GM23248 (cell line): Measurements from ENCODE around the gene ATP12A. TPM values are rescaled to one million over a fixed set of nuclear protein-coding genes. Genes with fewer than 3 reads are reported as not detected.

ENCODE experiments used
- DNase-seq: peaks from one replicate; pipeline ENCODE4 v3.0.0-alpha.2; 2015
- H2AFZ ChIP-seq: fragments of 200-600 bp; sonication (generic); 2 replicates; pipeline ENCODE4 v1.6.1; 2016; ENCODE audit warnings: antibody characterized with exemption
- H3F3A ChIP-seq: fragments of 200-600 bp; sonication (generic); 2 replicates; pipeline ENCODE4 v1.6.1; 2016; ENCODE audit warnings: mild to moderate bottlenecking, antibody characterized with exemption, mixed run types; ENCODE audit not compliant: insufficient read depth
- H3K27ac ChIP-seq: fragments of 200-600 bp; sonication (generic); 2 replicates; pipeline ENCODE4 v1.5.1; 2016; ENCODE audit warnings: mild to moderate bottlenecking
- H3K27me3 ChIP-seq: fragments of 200-600 bp; sonication (generic); replicated peaks from 2 replicates; pipeline ENCODE4 v1.6.1; 2016; ENCODE audit warnings: mild to moderate bottlenecking; ENCODE audit not compliant: insufficient read depth
- H3K36me3 ChIP-seq: fragments of 200-600 bp; sonication (generic); 2 replicates; pipeline ENCODE4 v1.6.1; 2016; ENCODE audit warnings: low read depth, mild to moderate bottlenecking
- H3K4me1 ChIP-seq: fragments of 200-600 bp; sonication (generic); 2 replicates; pipeline ENCODE4 v1.6.1; 2016; ENCODE audit warnings: mild to moderate bottlenecking; ENCODE audit not compliant: insufficient read depth
- H3K4me2 ChIP-seq: fragments of 200-600 bp; sonication (generic); one replicate; pipeline ENCODE4 v1.6.1; 2016; ENCODE audit warnings: mild to moderate bottlenecking; ENCODE audit not compliant: unreplicated experiment
- H3K4me3 ChIP-seq: fragments of 200-600 bp; sonication (generic); 2 replicates; pipeline ENCODE4 v1.5.1; 2016; ENCODE audit warnings: mild to moderate bottlenecking
- H3K79me2 ChIP-seq: fragments of 200-600 bp; sonication (generic); 2 replicates; pipeline ENCODE4 v1.6.1; 2016; ENCODE audit warnings: mild to moderate bottlenecking; ENCODE audit not compliant: insufficient read depth
- H3K9ac ChIP-seq: fragments of 200-600 bp; sonication (generic); 2 replicates; pipeline ENCODE4 v1.6.1; 2016; ENCODE audit warnings: mild to moderate bottlenecking
- H3K9me2 ChIP-seq: fragments of 200-600 bp; sonication (generic); 2 replicates; pipeline ENCODE4 v1.6.1; 2016; ENCODE audit warnings: mixed run types, mild to moderate bottlenecking, moderate library complexity; ENCODE audit not compliant: insufficient read depth
- H3K9me3 ChIP-seq: fragments of 200-600 bp; sonication (generic); one replicate; pipeline ENCODE4 v1.6.1; 2017; ENCODE audit warnings: low read depth
- H4K20me1 ChIP-seq: fragments of 200-600 bp; sonication (generic); 2 replicates; pipeline ENCODE4 v1.6.0; 2016; ENCODE audit not compliant: insufficient read depth
- EZH2 ChIP-seq: fragments of 200-600 bp; sonication (generic); IDR thresholded peaks from 2 replicates; pipeline ENCODE4 v1.6.1; 2018; ENCODE audit warnings: antibody characterized with exemption, mild to moderate bottlenecking; ENCODE audit not compliant: insufficient read depth, poor library complexity, severe bottlenecking
- EZH2phosphoT487 ChIP-seq: fragments of 200-600 bp; sonication (generic); IDR thresholded peaks from 2 replicates; pipeline ENCODE4 v1.6.1; 2018; ENCODE audit warnings: antibody characterized with exemption, moderate library complexity, mild to moderate bottlenecking, low read depth; ENCODE audit not compliant: insufficient read depth
- WGBS, 2 experiments: methylation state at CpG; one replicate each; pipeline ENCODE4 v1.1.6; 2015 to 2017; ENCODE audit warnings: low lambda C conversion rate in 2 of 2, low coverage in 1 of 2; ENCODE audit errors: missing lambda C conversion rate in 2 of 2; 5-methylcytosine and 5-hydroxymethylcytosine counted together
- in situ Hi-C: fragments of 300-500 bp; cut with MboI; formaldehyde crosslinking; loops from 2 replicates; pipeline ENCODE4 v1.15.0; 2020
- polyA plus RNA-seq: library from polyadenylated mRNA; unstranded; fragments of >200 nt; fragmentation: Nextera tagmentation; extraction: Ambion mirVana; gene quantifications from 2 replicates; pipeline ENCODE4 v1.2.1, GENCODE V29; 2016
- total RNA-seq: library from RNA; depleted of rRNA; stranded (reverse); fragments of >200 nt; shearing (Covaris generic); gene quantifications from 2 replicates; pipeline ENCODE4 v1.2.3, GENCODE V29; 2014

Gene ATP12A
- total and polyA plus RNA-seq, 2 experiments from 2014 or later, result not detected

- Histone ChIP-seq H3K4me1 (no peaks in the 10 kb centered on the region), H3K4me2 (no peak overlapping the region), H3K9me3 (no peaks in the 10 kb centered on the region), H3K36me3 (no peaks in the 10 kb centered on the region), H3K9me2 (no peaks in the 10 kb centered on the region), H2AFZ (no peak overlapping the region), H3K9ac (no peak overlapping the region), H4K20me1 (no peaks in the 10 kb centered on the region), H3K79me2 (no peaks in the 10 kb centered on the region), H3K27ac (no peak overlapping the region), H3K27me3 (no peaks in the 10 kb centered on the region), H3F3A (no peaks in the 10 kb centered on the region), H3K4me3 (no peak overlapping the region)
- WGBS, 2 experiments, result 44% methylated on average over 6 of the region's 6 CpGs
- TF ChIP-seq EZH2 (no peak), EZH2phosphoT487 (no peak)
- in situ Hi-C loops, result no loop called here
- DNase-seq, result no peak
Measured at GRCh38 chr13:24737042-24737441, 56.8 kb downstream of the ATP12A start.

- DNase-seq, result no peak
- TF ChIP-seq EZH2, result no peak
- no peak for TF ChIP-seq EZH2phosphoT487
- Histone ChIP-seq H3K4me2 (no peak overlapping the region), H3K4me1 (no peaks in the 10 kb centered on the region), H4K20me1 (no peaks in the 10 kb centered on the region), H3K9ac (no peak overlapping the region), H3K9me3 (no peaks in the 10 kb centered on the region), H3F3A (no peaks in the 10 kb centered on the region), H3K9me2 (no peaks in the 10 kb centered on the region), H2AFZ (no peak overlapping the region), H3K27ac (no peak overlapping the region), H3K27me3 (0 out of 2 replicates have a peak, but pooled peaks cover 2% of the 10 kb centered on the region), H3K4me3 (no peak overlapping the region), H3K79me2 (no peaks in the 10 kb centered on the region), H3K36me3 (no peaks in the 10 kb centered on the region)
- WGBS, 2 experiments, result 81 to 83% methylated on average over 5 of the region's 5 CpGs
- in situ Hi-C loops, result no loop called here
Measured at GRCh38 chr13:24738366-24738847, 58.2 kb downstream of the ATP12A start.

GRCh38 chr13:24740014-24740890 is 60.0 kb downstream of the ATP12A start:
- no peak for DNase-seq
- Histone ChIP-seq H4K20me1 (no peaks in the 10 kb centered on the region), H3K79me2 (no peaks in the 10 kb centered on the region), H3K27me3 (peaks cover 12% of the 10 kb centered on the region; the same call in 1 of the 2 replicates), H3K27ac (no peak overlapping the region), H3F3A (no peaks in the 10 kb centered on the region), H2AFZ (no peak overlapping the region), H3K9me2 (no peaks in the 10 kb centered on the region), H3K4me2 (no peak overlapping the region), H3K36me3 (no peaks in the 10 kb centered on the region), H3K9ac (no peak overlapping the region), H3K9me3 (no peaks in the 10 kb centered on the region), H3K4me1 (no peaks in the 10 kb centered on the region), H3K4me3 (no peak overlapping the region)
- in situ Hi-C loops, result no loop called here
- TF ChIP-seq EZH2phosphoT487 (no peak), EZH2 (no peak)
- 53 to 59% methylated on average over 12 of the region's 12 CpGs for WGBS, 2 experiments

- Histone ChIP-seq H4K20me1 (no peaks in the 10 kb centered on the region), H3K36me3 (no peaks in the 10 kb centered on the region), H2AFZ (no peak overlapping the region), H3K4me1 (no peaks in the 10 kb centered on the region), H3K27me3 (peaks cover 17% of the 10 kb centered on the region; the same call in 1 of the 2 replicates), H3K27ac (no peak overlapping the region), H3K9me2 (no peaks in the 10 kb centered on the region), H3K4me3 (no peak overlapping the region), H3K4me2 (no peak overlapping the region), H3K9me3 (no peaks in the 10 kb centered on the region), H3K9ac (no peak overlapping the region), H3K79me2 (no peaks in the 10 kb centered on the region), H3F3A (no peaks in the 10 kb centered on the region)
- 57 to 62% methylated on average over 9 to 11 of the region's 11 CpGs for WGBS, 2 experiments
- in situ Hi-C loops, result no loop called here
- TF ChIP-seq EZH2 (no peak), EZH2phosphoT487 (no peak)
- peak; percentile 16 for DNase-seq
Measured at GRCh38 chr13:24741016-24741662, 60.9 kb downstream of the ATP12A start.
